ENCODE results near the gene GINS2. TPM values are rescaled to one million over a fixed set of nuclear protein-coding genes. Genes with fewer than 3 reads are reported as not detected.

GINS2 gene
- polyA plus RNA-seq, 1 of the 3 experiments (the other 2 are of a cell fraction), result 9.0 TPM

- Histone ChIP-seq H3K4me1 (ENCODE audit: control insufficient read depth in 1 of 2, insufficient read depth in 2 of 2, low read depth in 1 of 2, low read length in 1 of 2) (peaks cover 0 to 96% of the 10 kb centered on the region in 2 experiments; a peak in 1 of 4 replicates), H3K9ac (no peak overlapping the region), H3K4me2 (no peak overlapping the region), H3K27me3 (ENCODE audit: insufficient read depth) (no peaks in the 10 kb centered on the region), H2AFZ (ENCODE audit: low read depth) (no peak overlapping the region), H3K4me3 (ENCODE audit: low read depth in 2 of 2, low read length in 1 of 2) (no peak overlapping the region), H4K20me1 (ENCODE audit: insufficient read depth) (peaks cover 99% of the 10 kb centered on the region), H3K27ac (ENCODE audit: low read depth in 2 of 2, low read length in 1 of 2) (peak overlapping the region in 1 of 2 experiments; percentile 43; a peak in 1 of 4 replicates), H3K79me2 (ENCODE audit: insufficient read depth) (peaks cover 35% of the 10 kb centered on the region; the same call in 1 of the 2 replicates), H3F3A (replicated peaks; ENCODE audit: insufficient read depth) (no peaks in the 10 kb centered on the region), H3K36me3 (replicated peaks in 1 of 2; ENCODE audit: control insufficient read depth in 1 of 2, insufficient read depth in 2 of 2, low read length in 1 of 2) (peaks cover 0 to 40% of the 10 kb centered on the region in 2 experiments), H3K9me3 (no peaks in the 10 kb centered on the region), H3K9me2 (no peaks in the 10 kb centered on the region)
- TF ChIP-seq RAD21 (IDR thresholded peaks at IDR 0.05; ENCODE audit: low read length) (no peak), FOXJ3 (CRISPR knock-in tag; IDR thresholded peaks at IDR 0.05) (no peak), NFIC (IDR thresholded peaks at IDR 0.05; ENCODE audit: borderline replicate concordance) (no peak), POLR2AphosphoS5 (IDR thresholded peaks at IDR 0.05; ENCODE audit: low read depth, low read length) (no peak), IRF3 (IDR thresholded peaks at IDR 0.05; ENCODE audit: low read depth, low read length) (no peak), EP300 (IDR thresholded peaks at IDR 0.05; ENCODE audit: borderline replicate concordance in 1 of 2, low read depth in 1 of 2, low read length in 1 of 2) (no peak), FOXM1 (IDR thresholded peaks at IDR 0.05; ENCODE audit: low read depth) (no peak), MEF2A (IDR thresholded peaks at IDR 0.05; ENCODE audit: borderline replicate concordance, low read depth) (no peak), EZH2phosphoT487 (IDR thresholded peaks at IDR 0.05; ENCODE audit: borderline replicate concordance, low read depth) (no peak), GABPA (IDR thresholded peaks at IDR 0.05; ENCODE audit: low read depth) (no peak), JUND (IDR thresholded peaks at IDR 0.05) (no peak)
- CTCF ChIA-PET, result interaction anchor here (0.9 to 4.3 kb wide), 7 partner anchors 8 to 38 kb away, joined by 4 to 25 read pairs (median 7); no protein-coding TSS in a partner anchor
- 92% methylated on average over 8 of the region's 26 CpGs for WGBS (ENCODE audit: low lambda C conversion rate)
- DNase-seq, result peak; percentile 67
- POLR2A ChIA-PET, result no interaction called here
These were observed 53.1 kb downstream of the GINS2 start for GRCh38 chr16:85635545-85636140.

GRCh38 chr16:85634747-85635544 lies 53.8 kb downstream of the GINS2 start:
- 96% methylated on average over 9 of the region's 24 CpGs for WGBS (ENCODE audit: low lambda C conversion rate)
- POLR2A ChIA-PET, result no interaction called here
- DNase-seq, result peak; percentile 60
- no peaks in the 10 kb centered on the region for H3K9me2 ChIP-seq
- peaks cover 37% of the 10 kb centered on the region; the same call in 1 of the 2 replicates for H3K79me2 ChIP-seq (ENCODE audit: insufficient read depth)
- peak overlapping the region in 1 of 2 experiments; percentile 43; a peak in 1 of 4 replicates for H3K27ac ChIP-seq (ENCODE audit: low read depth in 2 of 2, low read length in 1 of 2)
- no peak overlapping the region for H3K4me2 ChIP-seq
- H3K27me3 ChIP-seq (ENCODE audit: insufficient read depth), result no peaks in the 10 kb centered on the region
- CTCF ChIA-PET, result interaction anchor here (1.1 to 4.3 kb wide), 7 partner anchors 8 to 520 kb away, joined by 3 to 25 read pairs (median 7); no protein-coding TSS in a partner anchor
- H3K9ac ChIP-seq, result no peak overlapping the region
- H2AFZ ChIP-seq (ENCODE audit: low read depth), result no peak overlapping the region
- peaks cover 99% of the 10 kb centered on the region for H4K20me1 ChIP-seq (ENCODE audit: insufficient read depth)
- no peaks in the 10 kb centered on the region for H3F3A ChIP-seq (replicated peaks; ENCODE audit: insufficient read depth)
- H3K36me3 ChIP-seq (replicated peaks in 1 of 2; ENCODE audit: control insufficient read depth in 1 of 2, insufficient read depth in 2 of 2, low read length in 1 of 2), result peaks cover 0 to 34% of the 10 kb centered on the region in 2 experiments
- no peak for TF ChIP-seq NFIC (IDR thresholded peaks at IDR 0.05; ENCODE audit: borderline replicate concordance)
- TF ChIP-seq CTCF (IDR thresholded peaks at IDR 0.05), result peak; percentile 31
- H3K9me3 ChIP-seq, result no peaks in the 10 kb centered on the region
- peaks cover 0 to 93% of the 10 kb centered on the region in 2 experiments; a peak in 1 of 4 replicates for H3K4me1 ChIP-seq (ENCODE audit: control insufficient read depth in 1 of 2, insufficient read depth in 2 of 2, low read depth in 1 of 2, low read length in 1 of 2)
- no peak overlapping the region for H3K4me3 ChIP-seq (ENCODE audit: low read depth in 2 of 2, low read length in 1 of 2)
